Heart left ventricle (tissue), 13 donors: Measurements from ENCODE around the gene SAT2.

Experiments used
- CTCF ChIP-seq, 12 donors: fragments of 200-600 bp; sonication (generic) in 4 of 12; IDR thresholded peaks; one replicate each; pipeline versions ENCODE4 v1.5.0 to v1.8.0; 2018 to 2022; ENCODE audit warnings: antibody characterized with exemption in 12 of 12, mild to moderate bottlenecking in 5 of 12
- POLR2A ChIP-seq, 2 donors: fragments of 450-650 bp; IDR thresholded peaks; one replicate each; pipeline ENCODE4 v1.6.1; 2017; ENCODE audit warnings: antibody characterized with exemption in 2 of 2, mild to moderate bottlenecking in 2 of 2, moderate library complexity in 2 of 2
- donor health status: ischemic (EF 13 %, LVEDD 7.1; RV severe dilation, severe dysfunction).
- donor health status: DM: no; HTN: yes; CAD: no.
- donor health status: DM: no; HTN: no; CAD: no.
- donor health status: ischemic (EF 25% LVEDD 6.9; RV normal size, moderate dysfunction).
- donor health status: ischemic (EF 25% LVEDD 5.7; RV mildly dilated, moderate dysfunction).
- donor health status: ischemic (EF 35%, LVEDD 5.7; RV mildly dilated, moderate dysfunction).
- donor health status: nonischemic (EF 11% LVEDD 7.7; RV severe dilation, severe dysfunction).
- donor health status: DM: yes; HTN: yes; CAD: no.
- donor health status: PGD.
- donor health status: ischemic (EF 29% LVEDD 5.4; RV normal size, mild dysfunction).
- donor health status: nonischemic (EF 23%, LVEDD 6.1; RV moderate dilation, normal function).

GRCh38 chr17:7611635-7612293 lies 15.9 kb downstream of the SAT2 start:
- TF ChIP-seq CTCF (IDR thresholded peaks at IDR 0.05) (no peak), POLR2A (IDR thresholded peaks at IDR 0.05) (no peak)
